DOHH2 (cell line): Measurements from ENCODE around the gene TMEM208.
A peak's percentile ranks its signal among the peaks of the same experiment; 100 is the strongest.

Source experiments
- H3F3A ChIP-seq: fragments of 200-600 bp; sonication (generic), shearing (Covaris generic); 2 replicates; pipeline ENCODE4 v1.6.0; 2016; ENCODE audit warnings: antibody characterized with exemption, mild to moderate bottlenecking; ENCODE audit not compliant: control insufficient read depth, insufficient read depth
- H3K27ac ChIP-seq: fragments of 200-600 bp; sonication (generic); 2 replicates; pipeline ENCODE4 v1.5.1; 2014; ENCODE audit warnings: low read depth, mild to moderate bottlenecking, low read length, moderate library complexity
- H3K27me3 ChIP-seq: fragments of 200-600 bp; sonication (generic); 2 replicates; pipeline ENCODE4 v1.6.1; 2014; ENCODE audit warnings: mild to moderate bottlenecking, low read length, mixed read lengths; ENCODE audit not compliant: control insufficient read depth
- H3K36me3 ChIP-seq: fragments of 200-600 bp; sonication (generic); 2 replicates; pipeline ENCODE4 v1.6.1; 2014; ENCODE audit warnings: mild to moderate bottlenecking, low read length, moderate library complexity, mixed read lengths; ENCODE audit not compliant: control insufficient read depth
- H3K4me1 ChIP-seq: fragments of 200-600 bp; sonication (generic); 2 replicates; pipeline ENCODE4 v1.6.1; 2014; ENCODE audit warnings: mild to moderate bottlenecking, low read length, mixed read lengths; ENCODE audit not compliant: control insufficient read depth
- H3K4me2 ChIP-seq: fragments of 200-600 bp; sonication (generic); 2 replicates; pipeline ENCODE4 v1.6.0; 2014; ENCODE audit warnings: mild to moderate bottlenecking, low read length, moderate library complexity
- H3K4me3 ChIP-seq: fragments of 200-600 bp; sonication (generic); 2 replicates; pipeline ENCODE4 v1.5.1; 2014; ENCODE audit warnings: mild to moderate bottlenecking, low read length, mixed read lengths
- H3K79me2 ChIP-seq: fragments of 200-600 bp; sonication (generic); 2 replicates; pipeline ENCODE4 v1.6.1; 2014; ENCODE audit warnings: mild to moderate bottlenecking, low read length, mixed read lengths; ENCODE audit not compliant: control insufficient read depth
- H3K9me2 ChIP-seq: fragments of 200-600 bp; sonication (generic); replicated peaks from 2 replicates; pipeline ENCODE4 v1.6.1; 2014; ENCODE audit warnings: mild to moderate bottlenecking, low read length, mixed read lengths; ENCODE audit not compliant: control insufficient read depth
- H3K9me3 ChIP-seq: fragments of 200-600 bp; sonication (generic); 2 replicates; pipeline ENCODE4 v1.6.1; 2014; ENCODE audit warnings: antibody characterized with exemption, low read length, mixed read lengths; ENCODE audit not compliant: control insufficient read depth, insufficient read depth
- H4K20me1 ChIP-seq: fragments of 200-600 bp; sonication (generic); 2 replicates; pipeline ENCODE4 v1.6.0; 2014; ENCODE audit warnings: low read depth, mild to moderate bottlenecking, antibody characterized with exemption, low read length, moderate library complexity; ENCODE audit not compliant: control insufficient read depth, insufficient read depth
- EZH2phosphoT487 ChIP-seq: fragments of 200-600 bp; sonication (generic); IDR thresholded peaks from 2 replicates; pipeline ENCODE4 v1.6.1; 2017; ENCODE audit warnings: borderline replicate concordance, mild to moderate bottlenecking, antibody characterized with exemption, low read length, moderate library complexity, mixed read lengths
- TF ChIP-seq, protein P1 (sequence below): fragments of 200-600 bp; sonication (generic); IDR thresholded peaks from one replicate; pipeline ENCODE4 v1.5.1; 2014; ENCODE audit warnings: antibody characterized with exemption, mild to moderate bottlenecking, low read depth, low read length; ENCODE audit not compliant: poor library complexity, severe bottlenecking

The TMEM208 gene

DNA sequence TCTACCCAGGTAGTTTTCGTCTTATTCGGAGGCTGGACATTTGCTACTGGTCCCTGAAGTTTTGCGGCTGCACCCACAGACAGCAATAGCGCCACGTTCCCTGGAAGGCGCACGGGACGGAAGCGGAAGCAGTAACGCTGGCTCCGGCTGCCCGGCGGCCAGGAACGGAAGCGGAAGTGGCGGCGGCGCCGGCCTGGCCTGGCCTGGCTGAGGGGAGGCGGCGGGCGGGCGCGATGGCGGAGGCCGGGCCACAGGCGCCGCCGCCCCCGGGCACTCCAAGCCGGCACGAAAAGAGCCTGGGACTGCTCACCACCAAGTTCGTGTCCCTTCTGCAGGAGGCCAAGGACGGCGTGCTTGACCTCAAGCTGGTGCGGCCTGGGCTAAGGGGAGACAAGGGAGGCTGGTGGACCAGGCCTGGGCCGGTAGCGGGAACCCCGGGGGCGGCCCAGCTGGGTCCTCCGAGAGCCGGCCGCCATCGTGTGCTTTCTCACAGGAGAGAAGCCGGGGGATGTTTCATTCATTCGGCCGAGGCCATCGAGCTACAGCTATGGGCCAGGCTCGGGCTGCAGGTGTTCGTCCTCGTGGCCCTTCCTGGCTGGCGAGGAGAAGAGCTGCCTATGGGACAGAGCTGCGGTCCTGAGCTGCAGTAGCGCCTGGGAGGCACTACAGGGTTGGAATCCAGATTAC, 34.8 kb upstream of the TMEM208 start, which contains the start of gene E2F4:
TSS of gene E2F4 (plus strand) at position 161 of the 687 bp plus-strand sequence. CDS start at position 234, 73 bp downstream.
- H3K36me3 ChIP-seq = peaks cover 50% of the 10 kb centered on the region

DNA sequence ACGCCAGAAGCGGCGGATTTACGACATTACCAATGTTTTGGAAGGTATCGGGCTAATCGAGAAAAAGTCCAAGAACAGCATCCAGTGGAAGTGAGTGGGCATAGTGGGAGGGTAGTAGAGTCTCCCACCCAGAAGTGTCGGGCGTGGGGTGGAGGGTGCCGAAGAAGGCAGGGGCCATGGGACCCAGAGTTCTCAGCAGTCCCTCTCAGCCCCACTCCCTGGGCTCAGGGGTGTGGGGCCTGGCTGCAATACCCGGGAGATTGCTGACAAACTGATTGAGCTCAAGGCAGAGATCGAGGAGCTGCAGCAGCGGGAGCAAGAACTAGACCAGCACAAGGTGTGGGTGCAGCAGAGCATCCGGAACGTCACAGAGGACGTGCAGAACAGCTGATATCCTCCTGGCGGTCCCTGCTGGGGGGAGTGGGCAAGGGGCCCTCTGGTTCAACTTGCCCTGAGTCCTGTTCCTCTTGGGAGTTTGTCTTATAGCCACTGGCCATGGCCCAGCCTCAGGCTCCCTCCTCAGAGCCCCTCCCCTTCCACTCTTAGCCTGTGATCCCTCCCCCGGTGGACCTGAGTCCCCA, 34.1 kb upstream of the TMEM208 start:
- no peaks in the 10 kb centered on the region for H3K27me3 ChIP-seq
- no peaks in the 10 kb centered on the region for H3K9me2 ChIP-seq
- peaks cover 38% of the 10 kb centered on the region for H3K79me2 ChIP-seq
- H3K4me1 ChIP-seq = peaks cover 15% of the 10 kb centered on the region
- H3F3A ChIP-seq = no peaks in the 10 kb centered on the region
- peak overlapping the region; percentile 95 for H3K4me3 ChIP-seq
- peak overlapping the region; percentile 44 for H3K27ac ChIP-seq
- TF ChIP-seq, protein P1, sequence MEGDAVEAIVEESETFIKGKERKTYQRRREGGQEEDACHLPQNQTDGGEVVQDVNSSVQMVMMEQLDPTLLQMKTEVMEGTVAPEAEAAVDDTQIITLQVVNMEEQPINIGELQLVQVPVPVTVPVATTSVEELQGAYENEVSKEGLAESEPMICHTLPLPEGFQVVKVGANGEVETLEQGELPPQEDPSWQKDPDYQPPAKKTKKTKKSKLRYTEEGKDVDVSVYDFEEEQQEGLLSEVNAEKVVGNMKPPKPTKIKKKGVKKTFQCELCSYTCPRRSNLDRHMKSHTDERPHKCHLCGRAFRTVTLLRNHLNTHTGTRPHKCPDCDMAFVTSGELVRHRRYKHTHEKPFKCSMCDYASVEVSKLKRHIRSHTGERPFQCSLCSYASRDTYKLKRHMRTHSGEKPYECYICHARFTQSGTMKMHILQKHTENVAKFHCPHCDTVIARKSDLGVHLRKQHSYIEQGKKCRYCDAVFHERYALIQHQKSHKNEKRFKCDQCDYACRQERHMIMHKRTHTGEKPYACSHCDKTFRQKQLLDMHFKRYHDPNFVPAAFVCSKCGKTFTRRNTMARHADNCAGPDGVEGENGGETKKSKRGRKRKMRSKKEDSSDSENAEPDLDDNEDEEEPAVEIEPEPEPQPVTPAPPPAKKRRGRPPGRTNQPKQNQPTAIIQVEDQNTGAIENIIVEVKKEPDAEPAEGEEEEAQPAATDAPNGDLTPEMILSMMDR = no peak
- TF ChIP-seq EZH2phosphoT487 = no peak
- peaks cover 3% of the 10 kb centered on the region for H4K20me1 ChIP-seq
- H3K4me2 ChIP-seq = peak overlapping the region; percentile 89
- H3K36me3 ChIP-seq = peaks cover 58% of the 10 kb centered on the region
- no peaks in the 10 kb centered on the region for H3K9me3 ChIP-seq

More for the DNA sequence above, 34.8 kb upstream of the TMEM208 start, which contains the start of gene E2F4:
- peaks cover 15% of the 10 kb centered on the region for H3K4me1 ChIP-seq
- H3K4me2 ChIP-seq = peak within 1 kb of the TSS; percentile 89
- H3K4me3 ChIP-seq = peak within 1 kb of the TSS; percentile 95
- no peaks in the 10 kb centered on the region for H3K9me3 ChIP-seq
- peaks cover 3% of the 10 kb centered on the region for H4K20me1 ChIP-seq
- no peaks in the 10 kb centered on the region; the same call in 1 of the 2 replicates for H3K27me3 ChIP-seq
- peak within 1 kb of the TSS; percentile 44 for H3K27ac ChIP-seq
- TF ChIP-seq, protein P1 = no peak
- TF ChIP-seq EZH2phosphoT487 = no peak
- H3K9me2 ChIP-seq = no peaks in the 10 kb centered on the region
- no peaks in the 10 kb centered on the region for H3F3A ChIP-seq
- peaks cover 38% of the 10 kb centered on the region for H3K79me2 ChIP-seq

DNA sequence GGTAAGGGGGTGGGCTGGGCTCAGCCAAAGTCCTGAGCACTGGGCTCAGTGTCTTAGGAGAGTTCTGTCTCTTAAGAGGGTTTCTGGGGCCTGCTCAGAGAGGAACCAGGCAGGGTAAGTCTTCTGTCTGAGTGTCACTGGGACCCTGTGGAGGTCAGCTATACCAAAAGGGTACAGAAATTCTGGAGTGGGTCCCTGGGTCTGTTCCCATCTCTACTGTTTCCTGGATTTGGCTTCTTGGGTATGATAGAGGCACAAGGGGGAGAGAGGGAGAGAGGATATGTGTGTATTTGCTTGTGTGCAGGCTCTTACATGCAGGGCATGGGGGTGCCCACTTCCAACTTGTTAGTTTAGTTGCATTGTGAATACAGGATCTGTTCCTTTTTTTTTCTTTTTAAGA, 33.4 kb upstream of the TMEM208 start:
- peaks cover 64% of the 10 kb centered on the region for H3K36me3 ChIP-seq
- no peaks in the 10 kb centered on the region for H3K9me2 ChIP-seq
- H3K4me3 ChIP-seq = peak overlapping the region; percentile 95
- H3K27ac ChIP-seq = no peak overlapping the region
- peak overlapping the region; percentile 89 for H3K4me2 ChIP-seq
- H3K4me1 ChIP-seq = peaks cover 15% of the 10 kb centered on the region
- TF ChIP-seq, protein P1 = no peak
- TF ChIP-seq EZH2phosphoT487 = no peak
- no peaks in the 10 kb centered on the region for H3K27me3 ChIP-seq
- H3F3A ChIP-seq = no peaks in the 10 kb centered on the region
- peaks cover 38% of the 10 kb centered on the region for H3K79me2 ChIP-seq
- peaks cover 3% of the 10 kb centered on the region for H4K20me1 ChIP-seq
- H3K9me3 ChIP-seq = no peaks in the 10 kb centered on the region
